Right lobe of liver (tissue), 6 donors: ENCODE measurements around the gene CCDC50. TPM values are rescaled to one million over a fixed set of nuclear protein-coding genes. Genes with fewer than 3 reads are reported as not detected.

Experiments
- ATAC-seq, 4 donors: fragments of 200-7000 bp; cut with Tn5 transposase; one replicate each; pipeline ENCODE4 v1.9.1; 2020; ENCODE audit warnings: mild to moderate bottlenecking in 4 of 4, moderate library complexity in 4 of 4
- DNase-seq, 3 donors: peaks; one replicate each; pipeline ENCODE4 v3.0.0-alpha.2; 2020
- H3K27ac ChIP-seq, 3 donors: fragments of 200-600 bp; one replicate each; pipeline ENCODE4 v1.8.0; 2022
- H3K27me3 ChIP-seq, 2 donors: fragments of 200-600 bp; one replicate each; pipeline ENCODE4 v1.8.0; 2022
- H3K36me3 ChIP-seq, 4 donors: fragments of 200-600 bp; sonication (generic) in 1 of 4; one replicate each; pipeline versions ENCODE4 v1.5.1 to v1.8.0; 2017 to 2022; ENCODE audit warnings: control low read depth in 1 of 4
- H3K4me1 ChIP-seq, 4 donors: fragments of 200-600 bp; sonication (generic) in 1 of 4; one replicate each; pipeline versions ENCODE4 v1.5.1 to v1.8.0; 2017 to 2022; ENCODE audit warnings: control low read depth in 1 of 4
- H3K4me3 ChIP-seq, 3 donors: fragments of 200-600 bp; one replicate each; pipeline ENCODE4 v1.8.0; 2022
- H3K9me3 ChIP-seq, 4 donors: fragments of 200-600 bp; sonication (generic) in 1 of 4; one replicate each; pipeline versions ENCODE4 v1.5.1 to v1.8.0; 2017 to 2022; ENCODE audit warnings: control low read depth in 1 of 4
- POLR2A ChIP-seq: fragments of 450-650 bp; IDR thresholded peaks from one replicate; pipeline ENCODE4 v1.6.1; 2017; ENCODE audit warnings: antibody characterized with exemption, mild to moderate bottlenecking
- whole genome bisulfite sequencing: methylation state at CpG from one replicate; pipeline ENCODE4 v1.1.6; 2018; ENCODE audit warnings: low coverage, low lambda C conversion rate; ENCODE audit not compliant: insufficient coverage; ENCODE audit errors: missing lambda C conversion rate; 5-methylcytosine and 5-hydroxymethylcytosine counted together
- intact Hi-C, 2 donors: fragments of 100-400 bp; cut with DNase I; formaldehyde crosslinking; loops; one replicate each; pipeline versions ENCODE4 v1.11.2 to v1.14.1; 2022
- total RNA-seq, 6 experiments: library from RNA; depleted of rRNA in 2 of 6; stranded (reverse); fragments of >200 nt in 2 of 6; fragmentation: NEBNext Ultra II Directional in 3 of 6; extraction: Animal tissue kit (Norgen Biotek cat#: 25700) in 3 of 6; gene quantifications; one replicate each; pipeline versions ENCODE4 v1.1.0 to v1.2.4, GENCODE V29; 2016 to 2023
- TF ChIP-seq, protein P1 (sequence below), 4 donors: fragments of 200-600 bp in 3 of 4; fragments of 450-650 bp in 1 of 4; IDR thresholded peaks; one replicate each; pipeline versions ENCODE4 v1.5.1 to v1.8.0; 2016 to 2022; ENCODE audit warnings: antibody characterized with exemption in 4 of 4, mild to moderate bottlenecking in 2 of 4
- donor health status: DM: no; HTN: yes; CAD: no.
- donor health status: DM: no; HTN: no; CAD: no.
- donor health status: DM: no; HTN: no; CAD: no.
- donor health status: DM: no; HTN: yes; CAD: no.
- donor health status: DM: no; HTN: yes; CAD: no.

CCDC50 gene
- total RNA-seq, 6 experiments from 2014 or later = 36.1 to 96.3 (median 65.1) TPM

DNA sequence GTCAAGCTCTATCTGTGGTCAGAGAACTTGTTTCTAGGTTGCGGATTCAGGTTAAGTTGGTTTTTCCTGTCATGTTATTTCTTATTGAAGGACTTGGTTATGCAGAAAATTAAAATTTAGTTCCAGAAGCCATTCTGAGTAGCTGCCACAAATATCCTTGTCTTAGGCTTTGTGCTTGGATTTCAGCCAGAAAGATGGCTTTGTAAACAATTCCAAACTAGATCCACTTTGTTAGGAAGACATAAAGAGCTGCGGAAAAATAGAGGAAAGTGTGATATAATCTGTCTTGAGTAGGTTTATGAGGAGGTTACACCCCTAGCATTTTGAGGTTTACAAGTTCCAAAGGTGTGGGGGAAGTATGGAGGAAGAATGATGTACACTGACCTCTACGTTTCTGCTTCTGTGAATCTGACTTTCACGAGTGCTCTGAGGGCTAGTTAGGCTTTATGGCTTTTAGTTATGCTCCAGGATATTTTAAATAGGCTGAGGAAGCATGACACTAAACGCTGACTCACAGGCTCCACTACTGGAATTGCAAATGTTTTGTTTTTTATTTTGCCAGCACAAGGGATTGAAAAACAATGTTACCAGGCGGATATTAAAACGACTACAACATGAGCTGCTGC lies 47.4 kb downstream of the CCDC50 start:
- no peak for TF ChIP-seq POLR2A
- TF ChIP-seq, protein P1, sequence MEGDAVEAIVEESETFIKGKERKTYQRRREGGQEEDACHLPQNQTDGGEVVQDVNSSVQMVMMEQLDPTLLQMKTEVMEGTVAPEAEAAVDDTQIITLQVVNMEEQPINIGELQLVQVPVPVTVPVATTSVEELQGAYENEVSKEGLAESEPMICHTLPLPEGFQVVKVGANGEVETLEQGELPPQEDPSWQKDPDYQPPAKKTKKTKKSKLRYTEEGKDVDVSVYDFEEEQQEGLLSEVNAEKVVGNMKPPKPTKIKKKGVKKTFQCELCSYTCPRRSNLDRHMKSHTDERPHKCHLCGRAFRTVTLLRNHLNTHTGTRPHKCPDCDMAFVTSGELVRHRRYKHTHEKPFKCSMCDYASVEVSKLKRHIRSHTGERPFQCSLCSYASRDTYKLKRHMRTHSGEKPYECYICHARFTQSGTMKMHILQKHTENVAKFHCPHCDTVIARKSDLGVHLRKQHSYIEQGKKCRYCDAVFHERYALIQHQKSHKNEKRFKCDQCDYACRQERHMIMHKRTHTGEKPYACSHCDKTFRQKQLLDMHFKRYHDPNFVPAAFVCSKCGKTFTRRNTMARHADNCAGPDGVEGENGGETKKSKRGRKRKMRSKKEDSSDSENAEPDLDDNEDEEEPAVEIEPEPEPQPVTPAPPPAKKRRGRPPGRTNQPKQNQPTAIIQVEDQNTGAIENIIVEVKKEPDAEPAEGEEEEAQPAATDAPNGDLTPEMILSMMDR (IDR thresholded peaks at IDR 0.05) = no peak
- intact Hi-C loops = no loop called here
- peaks cover 0 to 31% (median 12%) of the 10 kb centered on the region in 4 donors for H3K36me3 ChIP-seq
- DNase-seq = no peak
- H3K4me1 ChIP-seq = no peaks in the 10 kb centered on the region
- 77% methylated on average over 7 of the region's 7 CpGs for WGBS
- no peak overlapping the region for H3K4me3 ChIP-seq
- peak; percentile 22 to 65 (median 44) for ATAC-seq
- H3K9me3 ChIP-seq = no peaks in the 10 kb centered on the region
- no peak overlapping the region for H3K27ac ChIP-seq
- no peaks in the 10 kb centered on the region for H3K27me3 ChIP-seq

DNA sequence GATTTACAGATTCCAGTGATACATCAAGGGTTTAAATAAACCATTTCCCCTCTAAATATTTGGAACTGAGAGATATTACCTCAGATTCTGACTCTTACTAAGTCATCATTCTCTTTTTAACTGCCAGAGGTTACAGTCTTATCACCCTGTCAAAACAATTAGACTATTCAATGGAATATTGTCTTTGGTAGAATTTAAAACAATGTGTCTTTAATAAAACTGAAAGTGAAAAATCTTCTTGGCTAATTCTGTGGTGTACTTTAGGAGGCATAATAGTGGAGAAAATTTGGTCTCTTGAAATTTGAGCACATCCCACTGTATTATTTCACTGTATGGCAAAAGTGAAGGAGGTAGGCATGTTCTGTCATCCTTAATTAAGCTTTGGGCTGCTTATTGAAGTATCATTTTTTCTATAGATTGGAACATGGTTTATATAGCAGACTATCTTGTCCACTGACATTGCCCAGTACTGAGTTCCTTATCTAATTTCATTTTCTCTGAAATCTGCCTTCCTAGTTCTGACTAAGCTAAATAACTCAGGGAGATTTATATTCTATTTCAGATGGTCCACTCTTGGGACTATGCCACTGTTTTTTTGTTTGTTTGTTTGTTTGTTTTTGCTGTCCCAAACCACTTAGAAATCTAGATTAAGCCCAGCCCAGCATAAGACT lies 49.1 kb downstream of the CCDC50 start:
- no peak for TF ChIP-seq POLR2A
- TF ChIP-seq, protein P1 (IDR thresholded peaks at IDR 0.05) = no peak
- Histone ChIP-seq H3K9me3 (no peaks in the 10 kb centered on the region), H3K36me3 (peaks cover 0 to 39% (median 17%) of the 10 kb centered on the region in 4 donors), H3K27me3 (no peaks in the 10 kb centered on the region), H3K27ac (no peak overlapping the region), H3K4me1 (no peaks in the 10 kb centered on the region), H3K4me3 (no peak overlapping the region)
- intact Hi-C loops = no loop called here
- ATAC-seq (no peak), DNase-seq (no peak)

DNA sequence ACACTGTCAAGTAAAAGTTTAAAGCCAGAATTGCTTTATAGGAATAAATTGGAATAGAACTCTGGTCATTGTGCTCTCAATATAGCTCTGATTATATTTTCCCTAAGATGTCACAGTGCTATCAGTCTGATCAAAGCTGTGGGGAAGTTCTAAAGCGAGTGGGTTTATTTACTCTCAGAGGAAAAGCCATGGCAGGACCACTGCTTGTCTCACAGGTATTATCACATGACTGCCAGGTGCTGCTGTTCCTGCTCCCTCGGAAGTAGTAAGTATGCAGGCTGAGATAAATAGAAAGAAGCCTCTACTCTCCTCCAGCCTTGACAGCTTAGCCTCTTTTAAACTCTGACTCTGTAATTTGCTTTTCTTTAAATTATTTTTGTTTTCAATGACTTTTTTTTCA lies 50.3 kb downstream of the CCDC50 start:
- Histone ChIP-seq H3K9me3 (no peaks in the 10 kb centered on the region), H3K36me3 (peaks cover 0 to 43% (median 16%) of the 10 kb centered on the region in 4 donors), H3K4me3 (no peak overlapping the region), H3K4me1 (no peaks in the 10 kb centered on the region), H3K27me3 (no peaks in the 10 kb centered on the region), H3K27ac (no peak overlapping the region)
- ATAC-seq (no peak), DNase-seq (no peak)
- WGBS = 89% methylated on average over 2 of the region's 2 CpGs
- TF ChIP-seq, protein P1 (IDR thresholded peaks at IDR 0.05) = no peak
- TF ChIP-seq POLR2A = no peak
- intact Hi-C loops = no loop called here

DNA sequence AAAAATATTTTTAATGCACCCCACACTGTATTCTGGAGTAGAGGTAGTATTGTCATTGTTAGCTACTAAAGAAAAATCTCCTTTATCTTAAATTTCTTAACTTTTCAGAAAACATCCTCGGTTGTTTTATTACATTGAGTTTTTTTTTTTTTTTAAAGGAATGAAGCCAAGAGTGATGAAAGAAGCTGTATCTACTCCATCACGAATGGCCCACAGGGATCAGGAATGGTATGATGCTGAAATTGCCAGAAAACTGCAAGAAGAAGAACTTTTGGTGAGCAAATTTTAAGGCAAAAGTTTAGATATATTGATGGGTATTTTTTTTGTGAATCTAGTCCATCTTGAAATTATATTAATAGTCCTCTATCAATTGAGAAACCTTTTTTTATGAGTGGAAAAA lies 50.8 kb downstream of the CCDC50 start:
- Histone ChIP-seq H3K27ac (no peak overlapping the region), H3K27me3 (no peaks in the 10 kb centered on the region), H3K36me3 (peaks cover 0 to 42% (median 13%) of the 10 kb centered on the region in 4 donors), H3K4me3 (no peak overlapping the region), H3K4me1 (no peaks in the 10 kb centered on the region), H3K9me3 (no peaks in the 10 kb centered on the region)
- DNase-seq = no peak
- whole genome bisulfite sequencing = 72% methylated on average over 2 of the region's 2 CpGs
- intact Hi-C loops = no loop called here
- TF ChIP-seq, protein P1 (IDR thresholded peaks at IDR 0.05) = no peak
- no peak for TF ChIP-seq POLR2A
- no peak for ATAC-seq
